Glomerular visceral epithelial cell (primary cell): ENCODE data around the gene LUZP2.
"Not testable (repeated sequence)": the region's sequence is repeated elsewhere in the genome, so short reads cannot be mapped to it uniquely, and the experiment has no call there.

Experiments used
- DNase-seq: peaks from one replicate; pipeline ENCODE4 v3.0.0-alpha.2; 2016; ENCODE audit errors: extremely low spot score

The LUZP2 gene

GRCh38 chr11:24819863-24820434, 323.1 kb downstream of the LUZP2 start:
- DNase-seq: no peak

- DNase-seq: no peak
Measured at GRCh38 chr11:24820541-24820940, 323.7 kb downstream of the LUZP2 start.

DNA sequence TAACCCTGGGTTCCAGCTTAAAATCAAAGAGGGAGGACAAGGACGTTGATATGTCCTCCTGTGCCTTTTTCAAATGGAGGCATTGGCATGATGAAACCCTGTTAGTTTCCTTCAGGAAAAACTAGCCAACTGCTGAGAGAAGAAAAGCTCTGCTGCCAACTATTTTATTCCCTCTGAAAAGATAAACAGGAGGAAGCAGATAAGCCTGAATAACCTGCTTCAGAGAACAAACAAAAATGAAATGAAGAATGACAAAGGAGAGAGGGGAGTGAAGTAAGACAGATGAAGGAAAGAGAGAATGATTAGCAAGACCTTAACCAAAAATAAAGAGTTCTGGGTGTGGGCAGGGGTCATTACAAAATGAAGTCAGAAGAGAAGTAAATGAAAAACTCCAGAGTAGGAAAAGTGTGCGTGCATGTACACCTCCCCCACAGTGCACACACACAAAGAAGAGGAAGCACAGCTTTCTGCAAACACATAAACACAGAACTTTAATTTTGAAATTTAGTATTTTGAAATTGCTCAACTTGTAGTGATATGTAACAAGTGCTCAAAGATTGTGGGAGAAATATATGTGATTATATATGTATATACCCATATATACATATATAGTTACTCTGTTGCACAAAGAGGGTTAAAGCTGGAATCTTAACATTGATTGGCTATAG, 332.2 kb downstream of the LUZP2 start:
- no peak for DNase-seq

- no peak for DNase-seq
Measured at GRCh38 chr11:24833573-24833972, 336.7 kb downstream of the LUZP2 start.

GRCh38 chr11:24837112-24837511, 340.3 kb downstream of the LUZP2 start:
- no peak for DNase-seq

- no peak for DNase-seq
Measured at GRCh38 chr11:24842308-24842707, 345.5 kb downstream of the LUZP2 start.

DNA sequence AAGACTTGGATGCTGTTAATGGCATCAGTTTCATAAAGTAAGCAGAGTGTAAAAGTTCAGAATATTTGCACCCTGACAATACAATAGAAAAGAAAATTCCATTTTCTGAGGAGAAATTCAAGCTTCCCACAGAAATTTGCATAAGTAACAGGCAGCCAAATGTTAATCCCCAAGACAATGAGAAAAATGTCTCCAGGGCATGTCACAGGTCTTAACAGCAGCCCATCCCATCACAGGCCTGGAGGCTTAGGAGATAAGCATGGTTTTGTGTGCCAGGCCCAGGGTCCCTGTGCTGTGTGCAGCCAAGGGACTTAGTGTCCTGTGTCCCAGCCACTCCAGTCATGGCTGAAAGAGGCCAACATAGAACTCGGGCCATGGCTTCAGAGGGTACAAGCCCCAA, 347.6 kb downstream of the LUZP2 start:
- DNase-seq: no peak

DNA sequence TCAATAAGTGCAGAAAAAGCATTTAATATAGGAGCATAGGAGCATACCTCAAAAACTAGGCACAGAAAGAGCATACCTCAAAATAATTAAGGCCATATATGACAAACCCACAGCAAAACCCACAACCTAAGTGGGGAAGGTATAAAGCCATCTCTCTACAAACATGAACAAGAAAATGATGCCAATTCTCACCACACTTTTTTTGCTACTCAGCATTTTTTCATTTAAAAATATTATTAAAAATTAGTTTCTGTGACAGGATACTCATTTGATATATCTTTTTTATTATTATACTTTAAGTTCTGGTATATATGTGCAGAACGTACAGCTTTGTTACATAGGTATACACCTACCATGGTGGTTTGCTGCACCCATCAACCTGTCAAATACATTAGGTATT, 352.0 kb downstream of the LUZP2 start:
- DNase-seq: no peak

DNA sequence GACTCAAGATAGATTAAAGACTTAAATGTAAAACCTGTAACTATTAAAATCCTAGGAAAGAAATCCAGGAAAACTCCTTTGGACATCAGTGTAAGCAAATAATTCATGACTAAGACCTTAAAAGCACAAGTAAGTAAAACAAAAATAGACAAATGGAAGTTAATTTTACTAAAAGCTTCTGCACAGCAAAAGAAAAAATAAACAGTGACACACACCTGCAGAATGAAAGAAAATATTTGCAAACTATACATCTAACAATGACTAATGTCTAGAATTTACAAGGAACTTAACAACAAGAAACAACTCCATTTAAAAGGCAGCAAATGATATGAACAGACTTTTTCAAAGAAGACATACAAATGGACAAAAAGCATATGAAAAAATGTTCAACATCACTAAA, 359.1 kb downstream of the LUZP2 start:
- no peak for DNase-seq

- no peak for DNase-seq
Measured at GRCh38 chr11:24859801-24860300, 363.0 kb downstream of the LUZP2 start.

- DNase-seq: no peak
Measured at GRCh38 chr11:24861440-24861839, 364.6 kb downstream of the LUZP2 start.

- DNase-seq: no peak
Measured at GRCh38 chr11:24866743-24867142, 369.9 kb downstream of the LUZP2 start.

DNA sequence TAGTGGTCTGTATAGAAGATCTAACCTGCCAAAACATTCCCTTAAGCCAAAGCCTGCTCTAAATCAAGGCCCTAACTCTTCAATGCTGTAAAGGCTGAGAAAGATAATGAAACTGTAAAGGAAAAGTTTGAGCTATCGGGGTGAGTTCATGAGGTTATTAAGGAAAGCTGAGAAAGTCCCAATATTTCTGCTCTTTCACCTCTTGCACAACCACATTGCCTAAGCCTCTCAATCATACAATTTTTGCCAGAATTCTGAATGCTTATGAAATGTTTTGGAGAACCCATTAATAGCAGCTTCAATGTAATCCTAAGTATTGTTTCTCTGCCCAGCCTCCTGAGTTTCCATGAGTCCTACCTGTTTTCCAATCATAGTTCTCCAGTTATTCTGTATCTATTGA, 373.2 kb downstream of the LUZP2 start:
- no peak for DNase-seq

GRCh38 chr11:24872186-24872585, 375.3 kb downstream of the LUZP2 start:
- no peak for DNase-seq

DNA sequence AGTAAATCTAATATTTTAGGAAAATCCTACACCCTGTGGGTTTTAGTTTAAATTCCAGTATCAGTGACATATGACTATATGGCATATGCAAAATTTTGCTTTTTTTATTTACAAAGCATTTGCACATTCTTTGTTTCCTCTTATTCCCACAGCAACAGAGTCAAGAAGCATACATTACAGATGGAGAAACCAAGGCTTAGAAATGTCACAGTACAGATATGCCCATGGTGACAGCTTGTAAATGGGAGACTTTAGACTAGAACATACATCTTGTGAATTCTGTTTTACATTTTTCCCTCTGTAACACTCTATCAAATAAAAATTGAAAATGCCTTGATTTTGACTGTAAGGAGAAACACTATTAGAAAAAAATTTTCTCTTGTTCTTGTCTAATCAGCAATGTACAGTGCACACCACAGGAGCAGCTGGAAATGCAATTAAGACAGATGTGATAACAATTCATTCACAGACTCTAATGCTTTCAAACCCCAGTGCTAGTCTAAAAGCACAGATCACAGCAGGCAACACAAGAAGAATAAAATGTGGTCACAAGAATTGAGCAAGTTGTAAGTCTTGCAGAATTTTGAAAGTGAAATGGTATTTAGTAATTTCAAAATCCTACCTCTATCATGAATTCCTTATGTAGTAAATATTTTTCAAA, 375.9 kb downstream of the LUZP2 start:
- DNase-seq: no peak

DNA sequence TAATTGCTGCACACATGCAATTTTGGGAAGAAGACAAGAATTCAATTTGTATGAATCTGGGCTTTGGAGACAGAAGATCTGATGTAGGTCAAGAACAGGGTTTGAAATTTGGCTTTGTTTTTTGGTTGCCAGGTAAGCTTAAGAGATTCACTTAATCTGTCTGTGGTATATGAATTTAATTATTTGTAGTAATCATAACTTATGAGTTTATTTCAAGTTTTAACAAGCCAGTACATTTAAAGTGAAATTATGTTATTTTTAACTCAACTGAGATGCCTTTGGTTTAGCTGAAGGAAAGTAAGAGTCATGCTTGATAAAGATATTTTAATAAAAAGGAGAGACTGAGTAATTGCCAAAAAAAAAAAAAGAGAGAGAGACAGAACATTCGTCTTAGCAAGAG, 384.1 kb downstream of the LUZP2 start:
- DNase-seq: no peak

GRCh38 chr11:24885580-24886173, 388.8 kb downstream of the LUZP2 start:
- no peak for DNase-seq

DNA sequence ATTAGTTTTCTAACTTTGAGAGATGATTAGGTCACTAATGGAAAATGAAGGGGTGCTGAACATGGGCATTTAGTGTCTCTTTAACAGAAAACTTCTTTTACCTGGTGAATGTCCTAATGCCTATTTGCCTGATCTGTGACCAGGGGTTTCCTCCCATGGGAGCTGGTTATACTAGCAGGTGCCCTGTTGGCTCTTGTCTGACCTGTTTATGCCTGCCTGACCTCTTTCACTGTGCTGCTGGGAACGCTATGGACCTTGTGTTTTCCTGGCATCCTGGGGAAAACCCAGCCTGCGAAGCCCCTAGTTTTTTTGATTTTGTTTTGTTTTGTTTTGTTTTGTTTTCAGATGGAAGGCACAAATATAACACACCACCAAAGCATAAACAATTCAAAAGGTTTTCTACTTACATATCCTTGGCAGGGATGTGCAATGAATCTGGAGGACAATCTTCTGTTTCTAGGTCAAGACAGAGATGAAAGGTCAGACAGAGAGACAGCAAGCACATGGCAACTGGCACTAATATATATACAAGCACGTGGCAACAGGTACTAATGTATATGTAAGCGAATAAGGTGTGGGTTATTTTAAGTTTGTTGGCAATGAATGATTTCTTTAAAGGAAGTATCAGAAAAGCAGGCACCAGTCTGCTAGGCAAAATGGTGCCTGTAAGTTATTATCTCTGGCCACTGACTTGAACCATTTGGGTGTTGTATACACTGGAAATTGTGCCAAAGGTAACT, 390.2 kb downstream of the LUZP2 start:
- DNase-seq: no peak

DNA sequence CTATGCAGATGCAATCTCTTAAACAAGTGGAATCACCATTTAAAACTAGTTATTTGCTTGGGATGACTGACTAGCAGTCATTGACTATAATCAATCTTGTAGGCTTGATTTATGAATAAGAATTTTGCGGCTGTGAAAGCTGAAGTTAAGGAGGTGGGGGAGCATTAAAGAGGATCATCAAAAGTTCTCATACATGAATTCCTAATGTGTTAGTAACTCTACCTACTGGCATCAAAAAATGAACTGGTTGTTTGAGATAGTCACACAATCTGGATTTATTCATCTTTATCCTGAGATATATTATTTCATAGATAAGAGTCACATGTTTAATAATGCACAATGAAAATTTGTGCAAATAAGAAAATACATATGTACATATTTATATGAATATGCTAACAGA, 393.6 kb downstream of the LUZP2 start:
- DNase-seq: no peak

- not testable (repeated sequence) for DNase-seq
Measured at GRCh38 chr11:24891845-24892492, 395.1 kb downstream of the LUZP2 start.

DNA sequence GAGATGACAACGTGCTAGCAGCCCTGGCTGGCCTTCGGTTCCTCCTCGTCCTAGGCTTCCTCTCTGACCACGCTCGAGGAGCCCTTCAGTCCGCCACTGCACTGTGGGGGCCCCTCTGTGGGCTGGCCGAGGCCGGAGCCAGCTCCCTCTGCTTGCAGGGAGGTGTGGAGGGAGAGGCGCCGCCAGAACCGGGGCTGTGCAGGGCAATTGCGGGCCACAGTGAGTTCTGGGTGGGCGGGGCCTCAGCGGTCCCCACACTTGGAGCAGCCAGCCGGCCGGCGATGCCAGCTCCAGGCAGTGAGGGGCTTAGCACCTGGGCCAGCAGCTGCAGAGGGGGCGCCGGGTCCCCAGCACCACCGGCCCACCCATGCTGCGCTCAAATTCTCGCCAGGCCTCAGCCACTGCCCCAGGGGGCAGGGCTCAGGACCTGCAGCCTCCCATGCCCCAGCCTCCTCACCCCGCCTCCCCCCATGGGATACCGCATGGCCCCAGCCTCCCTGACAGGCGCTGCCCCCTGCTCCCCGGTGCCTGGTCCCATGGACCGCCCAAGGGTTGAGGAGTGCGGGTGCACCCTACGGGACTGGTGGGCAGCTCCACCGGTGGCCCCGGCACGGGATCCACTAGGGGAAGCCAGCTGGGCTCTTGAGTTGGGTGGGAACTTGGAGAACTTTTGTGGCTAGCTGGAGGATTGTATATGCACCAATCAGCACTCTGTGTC, 399.4 kb downstream of the LUZP2 start:
- no peak for DNase-seq
